ENCODE measurements around the gene NUTF2. TPM values are rescaled to one million over a fixed set of nuclear protein-coding genes. Genes with fewer than 3 reads are reported as not detected.
"Not testable (repeated sequence)": the region's sequence is repeated elsewhere in the genome, so short reads cannot be mapped to it uniquely, and the experiment has no call there.

Gene NUTF2
- total RNA-seq, 1 donor = 155 TPM

- DNase-seq (ENCODE audit: low read depth) = no peak
- TF ChIP-seq CTCF (IDR thresholded peaks at IDR 0.05; ENCODE audit: insufficient read depth, low read length) = no peak
- no peak overlapping the region for H3K4me3 ChIP-seq (ENCODE audit: low read depth, low read length)
Observed at GRCh38 chr16:67822511-67822910, 24.2 kb upstream of the NUTF2 start.

GRCh38 chr16:67825119-67825518, 21.6 kb upstream of the NUTF2 start:
- no peak for TF ChIP-seq CTCF (IDR thresholded peaks at IDR 0.05; ENCODE audit: insufficient read depth, low read length)
- no peak overlapping the region for H3K4me3 ChIP-seq (ENCODE audit: low read depth, low read length)
- DNase-seq (ENCODE audit: low read depth) = no peak

GRCh38 chr16:67825906-67826305, 20.8 kb upstream of the NUTF2 start:
- DNase-seq (ENCODE audit: low read depth) = no peak
- TF ChIP-seq CTCF (IDR thresholded peaks at IDR 0.05; ENCODE audit: insufficient read depth, low read length) = no peak
- no peak overlapping the region for H3K4me3 ChIP-seq (ENCODE audit: low read depth, low read length)

GRCh38 chr16:67828651-67829050, 18.1 kb upstream of the NUTF2 start:
- no peak for TF ChIP-seq CTCF (IDR thresholded peaks at IDR 0.05; ENCODE audit: insufficient read depth, low read length)
- H3K4me3 ChIP-seq (ENCODE audit: low read depth, low read length) = no peak overlapping the region
- DNase-seq (ENCODE audit: low read depth) = no peak

GRCh38 chr16:67833030-67833414, 13.7 kb upstream of the NUTF2 start:
- DNase-seq (ENCODE audit: low read depth) = peak; percentile 58
- no peak for TF ChIP-seq CTCF (IDR thresholded peaks at IDR 0.05; ENCODE audit: insufficient read depth, low read length)
- peak overlapping the region; percentile 85 for H3K4me3 ChIP-seq (ENCODE audit: low read depth, low read length)

GRCh38 chr16:67833415-67834241, 13.1 kb upstream of the NUTF2 start:
- no peak for TF ChIP-seq CTCF (IDR thresholded peaks at IDR 0.05; ENCODE audit: insufficient read depth, low read length)
- peak; percentile 90 for DNase-seq (ENCODE audit: low read depth)
- H3K4me3 ChIP-seq (ENCODE audit: low read depth, low read length) = peak overlapping the region; percentile 85

- peak overlapping the region; percentile 85 for H3K4me3 ChIP-seq (ENCODE audit: low read depth, low read length)
- no peak for DNase-seq (ENCODE audit: low read depth)
- TF ChIP-seq CTCF (IDR thresholded peaks at IDR 0.05; ENCODE audit: insufficient read depth, low read length) = no peak
Observed at GRCh38 chr16:67834242-67834614, 12.5 kb upstream of the NUTF2 start.

- H3K4me3 ChIP-seq (ENCODE audit: low read depth, low read length); DNase-seq (ENCODE audit: low read depth): not testable (repeated sequence)
Observed at GRCh38 chr16:67837190-67837589, 9.5 kb upstream of the NUTF2 start.

All from fibroblast of the aortic adventitia (primary cell).